ENCODE measurements around the gene ABCA7.

ABCA7 gene

GRCh38 chr19:1058112-1058511, 18.2 kb downstream of the ABCA7 start:
- DNase-seq, result no peak

DNA sequence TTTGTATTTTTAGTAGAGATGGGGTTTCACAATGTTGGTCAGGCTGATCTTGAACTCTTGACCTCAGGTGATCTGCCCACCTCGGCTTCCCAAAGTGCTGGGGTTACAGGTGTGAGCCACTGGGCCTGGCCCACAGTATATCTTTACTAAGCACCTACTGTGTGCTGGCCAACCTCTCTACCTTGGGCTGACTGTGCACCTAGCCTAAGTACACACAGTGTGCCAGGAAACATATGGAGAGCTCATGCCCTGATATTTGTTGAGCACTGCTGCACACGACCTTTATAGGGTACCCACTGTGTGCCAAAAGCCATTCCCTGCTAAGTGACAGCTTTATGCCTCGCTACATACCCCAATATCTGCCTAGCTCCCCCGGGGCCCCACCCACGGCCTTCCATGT, 20.8 kb downstream of the ABCA7 start:
- DNase-seq, result no peak

DNA sequence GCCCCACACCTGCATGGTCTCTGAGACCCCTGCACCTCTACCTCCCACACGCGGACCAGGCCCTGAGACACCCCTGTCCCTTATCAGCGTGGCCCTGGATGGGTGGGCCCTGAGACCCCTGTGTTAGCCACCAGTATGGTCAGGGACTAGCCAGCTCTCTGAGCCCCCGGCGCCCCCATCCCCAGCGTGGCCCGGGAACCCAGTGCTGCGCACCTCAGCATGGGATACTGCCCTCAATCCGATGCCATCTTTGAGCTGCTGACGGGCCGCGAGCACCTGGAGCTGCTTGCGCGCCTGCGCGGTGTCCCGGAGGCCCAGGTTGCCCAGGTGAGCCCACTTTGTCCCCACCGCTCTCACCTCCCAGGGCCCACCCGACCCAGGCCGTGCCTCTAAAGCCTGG, 22.1 kb downstream of the ABCA7 start:
- no peak for DNase-seq

GRCh38 chr19:1062387-1063029, 22.6 kb downstream of the ABCA7 start:
- peak; percentile 71 for DNase-seq

- DNase-seq, result peak; percentile 82
These were observed 23.4 kb downstream of the ABCA7 start for GRCh38 chr19:1063030-1063908.

- DNase-seq, result no peak
These were observed 24.2 kb downstream of the ABCA7 start for GRCh38 chr19:1063909-1064660.

- DNase-seq, result peak; percentile 81
These were observed 25.0 kb downstream of the ABCA7 start for GRCh38 chr19:1064661-1065605.

GRCh38 chr19:1065606-1066109, 25.8 kb downstream of the ABCA7 start:
- no peak for DNase-seq

DNA sequence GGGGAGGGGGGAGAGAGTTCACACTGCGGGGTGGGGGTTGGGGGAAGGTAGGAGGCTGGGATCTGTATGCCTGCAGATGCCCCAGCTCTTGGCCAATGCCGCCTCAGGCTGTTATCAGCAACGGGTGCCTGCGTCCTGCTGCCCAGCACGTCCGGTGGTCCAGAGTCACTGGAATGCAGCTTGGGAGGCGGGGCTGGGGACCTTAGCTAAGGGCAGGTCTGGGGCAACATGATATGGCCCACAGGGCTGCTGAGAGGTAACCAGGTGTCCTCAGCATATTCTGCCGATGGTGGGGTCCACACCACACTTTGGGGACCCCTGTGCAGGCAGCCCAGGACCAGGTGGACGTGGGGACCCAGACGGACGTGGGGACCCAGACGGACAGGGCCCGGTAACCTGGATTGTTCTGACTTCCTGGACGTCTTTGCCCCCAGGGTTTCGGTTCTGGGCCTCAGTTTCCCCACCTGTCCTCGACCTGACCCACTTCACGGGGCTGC, 26.4 kb downstream of the ABCA7 start:
- DNase-seq, result no peak

- peak; percentile 86 for DNase-seq
These were observed 26.9 kb downstream of the ABCA7 start, which contains the start of gene ARHGAP45 for GRCh38 chr19:1066748-1067340. ARHGAP45 (plus strand) TSS chr19:1067167; CDS start chr19:1067406, 239 bp downstream.

DNA sequence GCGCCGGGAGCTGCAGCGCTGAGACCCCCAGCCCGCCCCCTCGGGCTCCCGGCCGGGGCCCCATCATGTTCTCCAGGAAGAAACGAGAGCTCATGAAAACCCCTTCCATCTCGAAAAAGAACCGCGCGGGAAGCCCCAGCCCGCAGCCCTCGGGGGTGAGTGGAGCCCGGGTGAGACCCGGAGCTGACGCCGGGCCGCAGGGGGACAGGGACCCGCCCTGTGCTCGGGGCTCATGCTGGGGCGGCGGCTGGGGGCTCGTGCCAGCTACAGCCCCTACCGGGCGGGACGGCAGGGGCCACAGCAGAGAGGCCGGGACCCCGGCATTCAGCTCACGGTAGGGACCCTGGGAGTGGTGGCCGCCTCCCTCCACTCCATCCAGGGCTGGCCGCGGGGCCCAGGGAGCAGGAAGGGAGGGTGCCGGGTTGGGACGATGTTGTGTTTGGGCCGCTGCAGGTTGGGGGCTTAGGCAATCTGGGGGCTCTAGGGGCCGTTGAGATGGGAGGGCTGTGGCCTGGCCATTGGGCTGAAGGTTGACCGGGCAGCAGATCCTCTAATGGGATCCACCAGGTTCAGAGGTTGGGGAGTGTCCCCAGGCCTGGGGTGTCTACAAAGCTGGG, 27.5 kb downstream of the ABCA7 start:
- no peak for DNase-seq

- peak; percentile 78 for DNase-seq
These were observed 28.4 kb downstream of the ABCA7 start for GRCh38 chr19:1068009-1069001.

- DNase-seq, result peak; percentile 71
These were observed 29.3 kb downstream of the ABCA7 start for GRCh38 chr19:1069009-1069779.

- no peak for DNase-seq
These were observed 30.6 kb downstream of the ABCA7 start for GRCh38 chr19:1070576-1070930.

DNA sequence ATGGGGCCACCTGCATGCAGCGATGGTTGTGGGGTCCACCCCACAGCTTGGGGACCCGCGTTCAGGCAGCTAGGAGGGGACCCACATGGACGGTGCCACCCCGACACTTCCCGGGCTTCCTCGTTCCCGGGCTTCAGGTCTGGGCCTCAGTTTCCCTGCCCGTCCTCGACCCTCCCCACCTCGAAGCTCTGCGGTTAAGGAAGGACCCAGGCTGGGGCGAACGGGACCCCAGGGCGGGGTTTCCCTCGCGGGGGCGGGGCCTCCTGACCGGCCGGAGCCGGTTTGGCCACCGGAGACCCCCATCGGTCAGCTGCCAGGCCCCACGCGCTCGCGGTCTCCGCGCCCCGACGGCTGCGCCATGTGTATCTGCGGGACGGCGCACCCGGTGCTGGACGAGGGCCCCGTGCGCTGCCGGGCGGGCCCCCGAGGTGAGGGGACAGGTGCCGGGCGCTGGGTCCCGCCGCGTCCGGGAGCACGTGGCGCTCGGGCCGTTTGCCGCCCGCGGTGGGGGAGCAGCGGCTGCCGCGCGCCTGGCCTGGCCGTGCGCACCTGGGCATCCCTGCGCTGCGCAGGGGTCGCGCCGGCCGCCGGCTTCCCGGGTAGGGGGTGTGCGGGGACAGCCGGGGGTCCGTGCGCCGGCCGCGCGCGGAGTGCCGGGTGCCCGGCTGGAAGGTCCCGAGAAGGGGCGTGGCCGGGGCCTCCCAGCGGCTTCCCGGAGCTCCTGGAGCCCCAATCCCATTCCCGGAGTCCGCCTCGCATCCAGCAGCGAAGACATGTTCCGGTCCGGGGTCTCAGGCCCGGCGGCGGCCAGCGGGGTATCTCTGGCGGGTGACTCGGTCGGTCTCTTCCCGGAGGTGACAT, 31.3 kb downstream of the ABCA7 start:
- no peak for DNase-seq

DNA sequence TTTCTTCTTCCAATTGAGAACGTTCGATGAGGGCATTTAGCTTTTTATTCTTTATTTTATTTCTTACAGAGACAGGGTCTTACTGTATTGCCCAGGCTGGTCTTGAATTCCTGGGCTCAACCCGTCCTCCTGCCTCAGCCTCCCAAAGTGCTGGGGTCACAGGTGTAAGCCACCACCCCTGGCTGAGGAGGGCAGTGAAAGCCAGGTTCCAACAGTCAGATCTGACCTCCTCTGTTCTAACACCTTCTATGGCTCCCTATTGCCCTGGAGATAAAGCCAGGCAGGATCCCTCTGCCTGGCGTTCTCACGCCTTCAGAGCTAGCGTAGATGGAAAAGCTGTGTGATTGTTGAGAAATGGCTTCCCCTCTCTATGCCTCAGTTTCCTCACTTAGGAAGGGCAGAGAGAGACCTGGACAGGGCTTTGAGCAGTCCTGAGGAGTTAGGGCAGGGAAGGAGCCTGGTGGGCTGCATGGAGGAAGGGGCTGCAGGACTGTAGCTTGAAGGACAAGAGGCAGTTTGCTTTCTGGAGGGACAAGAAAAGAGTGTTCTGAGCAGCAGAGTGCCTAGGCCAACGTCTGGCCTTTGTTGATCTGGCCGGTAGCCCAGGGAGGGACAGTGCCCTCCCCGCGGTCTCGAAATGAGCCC, 32.6 kb downstream of the ABCA7 start:
- no peak for DNase-seq
